K562 treated with DMSO at 1 percent for 48 hours (cell line): Measurements from ENCODE around the gene HEATR5A. TPM values are rescaled to one million over a fixed set of nuclear protein-coding genes. Genes with fewer than 3 reads are reported as not detected.

Experiments
- total RNA-seq: library from RNA; unstranded; fragments of 300-600 nt; gene quantifications from 2 replicates; pipeline ENCODE4 v1.2.3, GENCODE V29; 2022; ENCODE audit warnings: low replicate concordance; ENCODE audit errors: extremely low read depth

Gene HEATR5A
- not detected in 2 replicates for total RNA-seq

DNA sequence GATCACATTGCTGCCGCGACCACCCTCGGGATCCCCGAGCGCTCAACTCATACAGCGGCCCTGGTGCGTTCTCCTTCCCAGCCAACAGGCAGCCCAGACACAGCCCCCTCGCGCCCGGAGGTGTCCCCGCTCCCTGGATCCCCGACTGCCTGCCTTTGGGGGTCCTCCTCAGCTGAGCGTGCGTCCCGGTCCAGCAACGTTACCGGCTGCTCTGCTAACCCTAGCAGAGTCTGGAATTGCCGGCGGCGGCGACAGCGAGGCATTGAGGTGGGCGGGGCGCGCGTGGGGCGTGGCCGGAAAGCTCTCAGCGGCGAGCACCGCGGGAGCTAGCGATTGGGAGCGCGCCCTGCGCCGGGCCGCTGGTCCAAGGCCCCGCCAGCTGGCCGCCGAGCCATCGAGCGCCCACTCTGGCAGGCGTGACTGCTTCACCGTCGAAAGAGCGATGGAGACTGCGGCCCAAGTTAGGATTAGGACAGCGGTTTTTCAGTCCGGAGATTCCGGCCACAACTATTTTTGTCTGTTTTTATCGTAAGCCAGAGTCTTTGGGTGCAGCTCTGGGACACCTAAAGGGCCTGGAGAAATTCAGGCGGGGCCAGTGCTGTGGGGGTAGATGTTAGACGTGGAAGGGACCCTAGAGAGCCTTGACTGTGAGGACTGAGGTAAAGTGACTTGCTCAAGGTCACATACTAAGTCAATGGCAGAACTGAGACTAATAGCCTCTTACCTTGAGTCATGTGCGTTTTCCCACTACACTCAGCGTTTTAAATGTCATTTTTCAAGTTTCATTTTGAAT is at the start of gene HEATR5A:
TSS of gene HEATR5A (minus strand) at position 232 of the 793 bp plus-strand sequence. CDS start 17,575 bp downstream, outside the sequence.

DNA sequence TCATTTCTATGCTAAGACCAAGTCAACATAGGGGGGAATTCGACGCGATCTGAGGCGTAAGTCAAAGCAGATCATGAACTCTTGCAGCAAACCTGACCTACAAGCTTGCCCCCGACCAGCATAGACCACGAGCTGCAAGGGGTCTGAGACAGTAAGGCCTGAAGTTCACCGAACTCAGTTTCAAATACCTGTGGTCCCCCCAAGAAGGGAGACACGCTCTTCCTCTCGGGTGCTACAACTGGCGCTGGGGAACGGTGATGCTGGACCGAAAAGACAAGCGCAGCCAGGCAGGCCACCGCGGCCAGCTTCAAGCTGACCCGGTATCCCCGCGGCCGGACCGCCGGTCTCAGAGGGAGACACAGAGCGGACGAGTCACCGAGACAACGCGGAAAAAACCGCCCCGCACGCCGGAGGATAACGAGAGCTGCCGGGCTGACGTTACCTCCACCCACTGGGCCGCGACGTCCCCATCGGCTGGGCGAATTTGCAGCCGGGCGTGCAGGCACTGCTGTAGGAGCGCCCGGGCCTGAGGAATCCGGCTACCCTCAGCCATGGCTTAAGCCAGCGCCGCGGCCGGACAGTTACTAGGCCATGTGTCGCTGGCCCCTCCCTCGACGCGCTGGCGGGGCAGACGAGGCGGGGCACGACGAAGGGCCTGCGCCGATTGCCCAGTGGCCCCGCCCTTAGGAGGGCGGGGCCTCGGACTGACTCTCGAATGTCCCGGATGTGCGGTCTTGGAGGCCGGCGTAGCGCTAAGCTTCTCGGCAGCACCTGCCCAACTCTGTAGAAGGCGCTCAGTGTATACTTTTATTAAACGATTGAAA is 36.7 kb upstream of the HEATR5A start, which contains the start of gene DTD2:
TSS of gene DTD2 (minus strand) at position 666 of the 824 bp plus-strand sequence. CDS start at position 553, 113 bp downstream.

Other genes starting within 250 kb of the HEATR5A start
- not detected in 2 replicates for gene HECTD1, start 212.8 kb downstream of the HEATR5A start, total RNA-seq
- not detected in 2 replicates for gene DTD2, start 37.0 kb upstream of the HEATR5A start, total RNA-seq
- not detected in 2 replicates for gene GPR33, start 67.5 kb upstream of the HEATR5A start, total RNA-seq
- gene NUBPL, start 140.9 kb upstream of the HEATR5A start, total RNA-seq: not detected in 2 replicates